A549 (cell line): ENCODE data around the gene TUT7. TPM values are rescaled to one million over a fixed set of nuclear protein-coding genes. Genes with fewer than 3 reads are reported as not detected.

Experiments
- ATAC-seq, 2 experiments: fragments of 200-7000 bp in 1 of 2; fragments of >200 bp in 1 of 2; cut with Nextera tagmentation in 1 of 2; cut with Tn5 transposase in 1 of 2; 3 replicates each; pipeline versions ENCODE4 v1.8.0 to v1.9.1; 2018 to 2020; ENCODE audit warnings: mild to moderate bottlenecking in 1 of 2, moderate library complexity in 1 of 2
- CTCF ChIA-PET: fragments of 300-600 bp; sonication (Branson Sonifier 250); formaldehyde crosslinking; extraction: SDS; loops from one replicate; lab custom pipeline; 2021; ENCODE audit warnings: antibody characterized with exemption, inconsistent platforms; lab: Yijun Ruan, JAX
- POLR2A ChIA-PET: fragments of 350-600 bp; formaldehyde crosslinking; extraction: SDS; loops from one replicate; lab custom pipeline; 2021; ENCODE audit warnings: antibody characterized with exemption, inconsistent platforms; lab: Yijun Ruan, JAX
- DNase-seq, 2 experiments: peaks; one replicate each; pipeline versions ENCODE4 v3.0.0 to v3.0.0-alpha.2; 2011 to 2016; ENCODE audit warnings: low read depth in 1 of 2, low spot score in 1 of 2
- FAIRE-seq: peaks from 2 replicates; lab custom pipeline; 2011; peaks lifted over from hg19 to GRCh38; lab: Jason Lieb, UNC
- H3K27ac ChIP-seq, 2 experiments: fragments of >200 bp; sonication (Bioruptor Twin); formaldehyde crosslinking; 3 replicates each; pipeline ENCODE4 v1.5.1; 2016 to 2017
- H3K4me1 ChIP-seq: fragments of >200 bp; sonication (Bioruptor Twin); formaldehyde crosslinking; 3 replicates; pipeline ENCODE4 v1.6.1; 2016
- H3K4me2 ChIP-seq: fragments of >200 bp; sonication (Bioruptor Twin); formaldehyde crosslinking; 3 replicates; pipeline ENCODE4 v1.6.1; 2016
- H3K4me3 ChIP-seq: fragments of >200 bp; sonication (Bioruptor Twin); formaldehyde crosslinking; 3 replicates; pipeline ENCODE4 v1.5.1; 2016
- H3K9me3 ChIP-seq: fragments of >200 bp; sonication (Bioruptor Twin); formaldehyde crosslinking; 3 replicates; pipeline ENCODE4 v1.6.1; 2016
- BCL3 ChIP-seq: fragments of >200 bp; sonication (Bioruptor Twin); formaldehyde crosslinking; IDR thresholded peaks from 3 replicates; pipeline ENCODE4 v1.6.1; 2016
- BHLHE40 ChIP-seq: IDR thresholded peaks from 2 replicates; pipeline ENCODE4 v1.6.1; 2012; ENCODE audit warnings: low read depth, low read length, inconsistent platforms
- CEBPB ChIP-seq, 2 experiments: fragments of >200 bp in 1 of 2; sonication (Bioruptor Twin) in 1 of 2; formaldehyde crosslinking in 1 of 2; IDR thresholded peaks; 2 replicates each; pipeline ENCODE4 v1.6.1; 2012 to 2016
- CHD2 ChIP-seq: fragments of 150-350 bp; IDR thresholded peaks from 2 replicates; pipeline ENCODE4 v1.6.1; 2014; ENCODE audit warnings: low read length; ENCODE audit not compliant: partially characterized antibody
- CHD4 ChIP-seq: fragments of 200-600 bp; sonication (generic); IDR thresholded peaks from 2 replicates; pipeline ENCODE4 v1.6.1; 2016; ENCODE audit warnings: antibody characterized with exemption, mild to moderate bottlenecking, borderline replicate concordance
- CTCF ChIP-seq: fragments of >200 bp; sonication (Bioruptor Twin); formaldehyde crosslinking; IDR thresholded peaks from 3 replicates; pipeline ENCODE4 v1.5.1; 2016
- EHF ChIP-seq: fragments of 250-450 bp; sonication (Bioruptor Pico); IDR thresholded peaks from 2 replicates; pipeline ENCODE4 v1.5.0; 2020; ENCODE audit warnings: mild to moderate bottlenecking
- ELK1 ChIP-seq: fragments of 150-350 bp; IDR thresholded peaks from 2 replicates; pipeline ENCODE4 v1.6.1; 2014; ENCODE audit warnings: low read depth, mild to moderate bottlenecking, low read length
- ESRRA ChIP-seq: fragments of 150-350 bp; IDR thresholded peaks from 2 replicates; pipeline ENCODE4 v1.6.1; 2014; ENCODE audit warnings: mild to moderate bottlenecking, low read length, borderline replicate concordance
- FOSL2 ChIP-seq, 2 experiments: fragments of 450-650 bp in 1 of 2; fragments of >200 bp in 1 of 2; sonication (Bioruptor Twin) in 1 of 2; formaldehyde crosslinking; IDR thresholded peaks; 2 replicates each; pipeline versions ENCODE4 v1.5.0 to v1.6.1; 2016 to 2020; ENCODE audit warnings: mild to moderate bottlenecking in 1 of 2, moderate library complexity in 1 of 2
- GATA3 ChIP-seq: IDR thresholded peaks from 2 replicates; pipeline ENCODE4 v1.6.1; 2012; ENCODE audit warnings: borderline replicate concordance
- HES2 ChIP-seq: fragments of >200 bp; sonication (Bioruptor Twin); formaldehyde crosslinking; IDR thresholded peaks from 2 replicates; pipeline ENCODE4 v1.6.1; 2016
- HEYL ChIP-seq: fragments of 250-450 bp; sonication (Bioruptor Pico); IDR thresholded peaks from 2 replicates; pipeline ENCODE4 v1.8.0; 2021; ENCODE audit warnings: mild to moderate bottlenecking, moderate library complexity
- HOXA7 ChIP-seq: fragments of 250-450 bp; sonication (Bioruptor Pico); IDR thresholded peaks from 2 replicates; pipeline ENCODE4 v1.5.0; 2020; ENCODE audit warnings: mild to moderate bottlenecking, moderate library complexity
- JUN ChIP-seq, 2 experiments: fragments of >200 bp; sonication (Bioruptor Twin); formaldehyde crosslinking; IDR thresholded peaks; 2 replicates in 1 of 2; 3 replicates in 1 of 2; pipeline ENCODE4 v1.6.1; 2016 to 2017
- MAFK ChIP-seq: fragments of 450-650 bp; IDR thresholded peaks from 2 replicates; pipeline ENCODE4 v1.6.1; 2014; ENCODE audit not compliant: partially characterized antibody
- MAX ChIP-seq: IDR thresholded peaks from 2 replicates; pipeline ENCODE4 v1.6.1; 2012
- MYC ChIP-seq: IDR thresholded peaks from 2 replicates; pipeline ENCODE4 v1.6.1; 2012; ENCODE audit warnings: mild to moderate bottlenecking, inconsistent platforms, low read length, improper control_type of control experiment, borderline replicate concordance
- NFE2L2 ChIP-seq: fragments of 150-350 bp; conservative IDR thresholded peaks from 2 replicates; pipeline ENCODE4 v1.6.1; 2014; ENCODE audit warnings: low read length
- NPAS2 ChIP-seq: fragments of 250-450 bp; sonication (Bioruptor Pico); IDR thresholded peaks from 2 replicates; pipeline ENCODE4 v1.8.0; 2022; ENCODE audit warnings: mild to moderate bottlenecking, moderate library complexity, borderline replicate concordance
- RARB ChIP-seq: fragments of 250-450 bp; sonication (Bioruptor Pico); IDR thresholded peaks from 2 replicates; pipeline ENCODE4 v1.8.0; 2021; ENCODE audit warnings: mild to moderate bottlenecking, moderate library complexity
- SREBF2 ChIP-seq: fragments of 450-650 bp; IDR thresholded peaks from 2 replicates; pipeline ENCODE4 v1.6.1; 2014; ENCODE audit warnings: mild to moderate bottlenecking, moderate library complexity
- TFCP2L1 ChIP-seq: fragments of 250-450 bp; sonication (Bioruptor Pico); IDR thresholded peaks from 2 replicates; pipeline ENCODE4 v1.5.0; 2021; ENCODE audit warnings: mild to moderate bottlenecking
- USF2 ChIP-seq: fragments of 450-650 bp; IDR thresholded peaks from 2 replicates; pipeline ENCODE4 v1.6.1; 2014; ENCODE audit warnings: antibody characterized with exemption
- ZNF302 ChIP-seq: fragments of 250-450 bp; sonication (Bioruptor Pico); IDR thresholded peaks from 2 replicates; pipeline ENCODE4 v1.9.0; 2021; ENCODE audit warnings: inconsistent platforms, mild to moderate bottlenecking, moderate library complexity
- ZSCAN20 ChIP-seq: fragments of 250-450 bp; sonication (Bioruptor Pico); IDR thresholded peaks from 2 replicates; pipeline ENCODE4 v1.8.0; 2022; ENCODE audit warnings: mild to moderate bottlenecking, moderate library complexity
- WGBS: methylation state at CpG from one replicate; pipeline ENCODE4 v1.1.6; 2017; ENCODE audit errors: missing lambda C conversion rate; 5-methylcytosine and 5-hydroxymethylcytosine counted together
- polyA plus RNA-seq, 4 experiments: library from polyadenylated mRNA; depleted of rRNA in 3 of 4; stranded (reverse); fragments of >200 nt; fragmentation: RNase III in 1 of 4; extraction: RNeasy Plus Mini Kit Qiagen cat#74134 plus additional on column Dnase treatment in 1 of 4; gene quantifications; 2 replicates in 3 of 4; 3 replicates in 1 of 4; pipeline ENCODE4 v1.2.3, GENCODE V29; 2011 to 2017

The TUT7 gene
- polyA plus RNA-seq, 2 of the 4 experiments (the other 2 are of a cell fraction) = 12.1 to 27.0 TPM

- DNase-seq = no peak
- CTCF ChIA-PET = interaction anchor here (1.5 kb wide), 1 partner anchor 73 kb away, joined by 3 read pairs; no protein-coding TSS in a partner anchor
- TF ChIP-seq ESRRA (no peak), FOSL2 (IDR thresholded peaks at IDR 0.05) (no peak), FOSL2 (CRISPR knock-in tag; IDR thresholded peaks at IDR 0.05) (no peak), JUN (IDR thresholded peaks at IDR 0.05) (no peak), TFCP2L1 (CRISPR knock-in tag) (no peak), CTCF (no peak), BHLHE40 (no peak), HOXA7 (CRISPR knock-in tag) (no peak), RARB (CRISPR knock-in tag) (no peak), NFE2L2 (no peak)
- ATAC-seq = no peak
- Histone ChIP-seq H3K4me3 (no peak overlapping the region), H3K9me3 (no peaks in the 10 kb centered on the region), H3K4me2 (no peak overlapping the region), H3K4me1 (no peaks in the 10 kb centered on the region), H3K27ac (no peak overlapping the region)
- whole genome bisulfite sequencing = 80% methylated on average over 3 of the region's 3 CpGs
- FAIRE-seq = no peak
- POLR2A ChIA-PET = no interaction called here
These were observed 7.0 kb upstream of the TUT7 start for GRCh38 chr9:86361176-86361575.

GRCh38 chr9:86359151-86359879 is 5.1 kb upstream of the TUT7 start:
- H3K4me1 ChIP-seq = no peaks in the 10 kb centered on the region
- TF ChIP-seq CHD4 (no peak), MYC (no peak), SREBF2 (no peak), RARB (CRISPR knock-in tag) (no peak), BCL3 (no peak), HES2 (no peak), ELK1 (no peak), EHF (CRISPR knock-in tag) (no peak), MAX (no peak), NPAS2 (CRISPR knock-in tag) (no peak), USF2 (no peak), CEBPB (IDR thresholded peaks at IDR 0.05) (no peak), ZNF302 (no peak), HEYL (CRISPR knock-in tag) (no peak), ESRRA (no peak), GATA3 (no peak), ZSCAN20 (CRISPR knock-in tag) (no peak), MAFK (no peak), CHD2 (no peak)
- no peak overlapping the region for H3K4me3 ChIP-seq
- DNase-seq (no peak), FAIRE-seq (no peak), ATAC-seq (no peak)
- CTCF ChIA-PET = interaction anchor here (1.1 kb wide), 1 partner anchor 950 kb away, joined by 3 read pairs; no protein-coding TSS in a partner anchor
- H3K9me3 ChIP-seq = no peaks in the 10 kb centered on the region
- no peak overlapping the region for H3K27ac ChIP-seq
- POLR2A ChIA-PET = no interaction called here
- no peak overlapping the region for H3K4me2 ChIP-seq
- 40% methylated on average over 3 of the region's 3 CpGs for whole genome bisulfite sequencing
